GM12865 (cell line): ENCODE data around the gene SLC8A2.

ENCODE experiments used
- DNase-seq: peaks from one replicate; pipeline ENCODE4 v3.0.0; 2010; ENCODE audit warnings: low read depth
- H3K4me3 ChIP-seq: 2 replicates; pipeline ENCODE4 v1.5.1; 2011; ENCODE audit warnings: mild to moderate bottlenecking, low read depth, low read length, control low read depth
- CTCF ChIP-seq: IDR thresholded peaks from 2 replicates; pipeline ENCODE4 v1.5.1; 2011; ENCODE audit warnings: low read length, control low read depth, low read depth, inconsistent platforms; ENCODE audit not compliant: insufficient read depth; ENCODE audit errors: missing control alignments

The SLC8A2 gene

GRCh38 chr19:47480658-47481057 is 9.0 kb upstream of the SLC8A2 start:
- DNase-seq: no peak
- H3K4me3 ChIP-seq: no peak overlapping the region
- TF ChIP-seq CTCF: no peak

GRCh38 chr19:47479701-47480503 is 8.2 kb upstream of the SLC8A2 start:
- DNase-seq: no peak
- TF ChIP-seq CTCF: no peak
- H3K4me3 ChIP-seq: no peak overlapping the region

- no peak overlapping the region for H3K4me3 ChIP-seq
- DNase-seq: no peak
- no peak for TF ChIP-seq CTCF
Observed at GRCh38 chr19:47476438-47476972, 4.8 kb upstream of the SLC8A2 start.

GRCh38 chr19:47475465-47475864 is 3.8 kb upstream of the SLC8A2 start:
- no peak for TF ChIP-seq CTCF
- H3K4me3 ChIP-seq: no peak overlapping the region
- DNase-seq: no peak

- H3K4me3 ChIP-seq: no peak overlapping the region
- no peak for TF ChIP-seq CTCF
- no peak for DNase-seq
Observed at GRCh38 chr19:47473336-47473735, 1.6 kb upstream of the SLC8A2 start.

- no peak for TF ChIP-seq CTCF
- no peak for DNase-seq
- H3K4me3 ChIP-seq: no peak overlapping the region
Observed at GRCh38 chr19:47471381-47471732, 336 bp downstream of the SLC8A2 start.
